Measurements from ENCODE around the gene ASB16.
A peak's percentile ranks its signal among the peaks of the same experiment; 100 is the strongest.

ASB16 gene

DNA sequence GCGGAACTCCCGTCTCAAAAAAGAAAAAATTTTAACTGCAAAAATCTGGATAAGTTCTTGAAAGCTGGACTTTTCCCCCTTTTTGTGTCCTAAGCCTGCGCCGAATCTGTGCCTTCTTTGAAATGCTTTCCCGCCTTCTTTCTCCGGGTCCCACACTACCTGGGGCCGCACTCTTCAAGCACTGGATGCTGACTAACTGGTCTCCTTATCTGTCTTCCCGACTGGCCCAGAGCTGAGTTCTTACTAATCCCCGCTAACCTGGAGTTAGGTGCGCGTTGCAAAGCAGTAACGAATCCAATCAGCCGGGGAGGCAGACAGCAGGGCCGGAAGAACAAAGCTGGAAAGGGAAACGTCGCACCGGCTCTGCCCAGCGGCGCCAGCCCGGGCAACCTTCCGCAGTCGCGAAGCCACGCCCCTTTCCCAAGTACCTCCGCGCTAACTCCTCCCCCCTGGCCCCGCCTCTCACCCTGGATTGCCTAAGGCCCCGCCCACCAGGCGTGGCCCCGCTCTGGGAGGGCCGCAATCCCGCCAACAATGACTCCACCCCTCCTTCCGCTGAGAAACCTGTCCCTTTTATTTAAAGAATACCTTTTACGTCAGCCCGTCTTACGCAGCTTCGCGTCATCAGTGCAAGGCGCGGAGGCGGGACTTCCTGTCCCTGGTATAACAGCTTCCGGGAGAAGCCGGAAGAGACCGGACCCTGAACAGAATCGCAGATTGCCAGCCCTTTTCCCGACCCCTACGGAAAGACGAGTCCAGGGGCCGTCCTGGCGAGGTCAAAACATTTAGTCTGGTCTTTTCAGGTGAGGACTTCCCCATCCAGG is 16.0 kb downstream of the ASB16 start, which contains the start of gene TMUB2:
Gene TMUB2 (plus strand): TSS at position 666 of the 824 bp plus-strand sequence. CDS start 737 bp downstream, outside the sequence.
- peak within 1 kb of the TSS; percentile 74 to 100 (median 98) for H3K27ac ChIP-seq
- H3K4me3 ChIP-seq: peak within 1 kb of the TSS; percentile 50 to 95 (median 79)

DNA sequence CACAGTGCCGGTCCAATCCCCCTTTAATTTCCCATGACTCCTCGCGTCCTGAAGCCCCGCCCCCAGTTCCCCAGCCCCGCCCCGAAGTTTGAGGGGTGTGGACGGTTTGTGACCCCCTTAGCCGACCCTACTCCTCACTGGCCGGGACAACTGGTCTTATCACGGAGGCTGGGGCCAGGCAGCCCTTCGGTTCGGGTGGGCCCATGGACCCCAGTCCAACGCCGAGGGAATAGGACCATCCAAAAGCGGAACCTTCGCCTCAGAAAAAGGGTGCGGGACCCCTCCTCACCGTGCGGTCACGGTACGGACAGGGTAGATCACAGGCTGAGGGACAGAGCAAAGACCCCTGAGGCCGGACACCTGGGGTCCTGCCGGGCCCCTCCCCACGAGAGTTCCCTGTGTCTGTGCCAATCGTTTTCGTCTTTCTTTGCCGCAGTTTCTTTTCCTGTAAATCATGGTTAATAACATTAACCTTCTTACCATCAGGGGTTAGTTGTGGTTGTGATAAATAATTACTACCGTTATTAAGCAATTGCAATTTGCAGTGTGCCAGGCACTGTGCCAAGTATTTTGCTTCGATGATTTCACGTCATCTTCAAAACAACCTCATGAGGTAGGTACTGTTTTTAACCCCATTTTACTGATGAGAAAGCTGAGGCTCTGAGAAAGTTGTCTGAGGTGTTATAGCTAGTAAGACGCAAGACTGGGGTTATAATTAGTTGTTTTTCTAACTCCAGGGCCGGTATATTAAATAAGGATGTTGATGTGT is 16.8 kb downstream of the ASB16 start:
- Histone ChIP-seq H3K4me3 (peak overlapping the region; percentile 50 to 95 (median 79)), H3K27ac (peak overlapping the region; percentile 74 to 100 (median 98))

DNA sequence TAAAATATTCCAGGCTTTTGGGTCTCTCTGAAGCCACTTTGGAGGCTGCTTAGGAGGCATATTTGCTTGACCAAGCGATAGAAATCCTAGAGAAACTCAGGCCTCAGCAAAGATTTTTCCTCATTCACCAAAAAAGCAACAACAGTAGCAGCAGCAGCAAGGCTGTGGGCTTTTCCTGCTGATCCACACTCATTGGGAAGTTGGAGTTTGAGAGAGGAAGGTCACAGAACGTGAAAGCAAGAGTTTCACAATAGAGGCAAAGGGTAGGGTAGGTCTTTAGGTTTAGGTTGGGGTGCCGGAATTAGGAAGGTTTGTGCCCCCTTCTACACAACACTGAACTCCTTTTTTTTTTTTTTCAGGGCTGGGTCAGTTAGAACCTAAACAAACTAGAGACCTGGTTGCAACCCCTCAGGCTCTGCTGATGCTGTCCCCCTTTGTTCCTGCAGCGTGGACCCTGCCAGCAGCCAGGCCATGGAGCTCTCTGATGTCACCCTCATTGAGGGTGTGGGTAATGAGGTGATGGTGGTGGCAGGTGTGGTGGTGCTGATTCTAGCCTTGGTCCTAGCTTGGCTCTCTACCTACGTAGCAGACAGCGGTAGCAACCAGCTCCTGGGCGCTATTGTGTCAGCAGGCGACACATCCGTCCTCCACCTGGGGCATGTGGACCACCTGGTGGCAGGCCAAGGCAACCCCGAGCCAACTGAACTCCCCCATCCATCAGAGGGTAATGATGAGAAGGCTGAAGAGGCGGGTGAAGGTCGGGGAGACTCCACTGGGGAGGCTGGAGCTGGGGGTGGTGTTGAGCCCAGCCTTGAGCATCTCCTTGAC is 18.3 kb downstream of the ASB16 start:
- Histone ChIP-seq H3K27ac (peak overlapping the region in 6 of 21 experiments; percentile 37 to 99 (median 98)), H3K4me3 (no peak overlapping the region)

DNA sequence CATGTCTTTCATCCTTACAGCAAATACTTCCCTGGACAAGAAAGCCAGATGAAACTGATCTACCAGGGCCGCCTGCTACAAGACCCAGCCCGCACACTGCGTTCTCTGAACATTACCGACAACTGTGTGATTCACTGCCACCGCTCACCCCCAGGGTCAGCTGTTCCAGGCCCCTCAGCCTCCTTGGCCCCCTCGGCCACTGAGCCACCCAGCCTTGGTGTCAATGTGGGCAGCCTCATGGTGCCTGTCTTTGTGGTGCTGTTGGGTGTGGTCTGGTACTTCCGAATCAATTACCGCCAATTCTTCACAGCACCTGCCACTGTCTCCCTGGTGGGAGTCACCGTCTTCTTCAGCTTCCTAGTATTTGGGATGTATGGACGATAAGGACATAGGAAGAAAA is 20.0 kb downstream of the ASB16 start:
- H3K4me3 ChIP-seq: no peak overlapping the region
- H3K27ac ChIP-seq: no peak overlapping the region

DNA sequence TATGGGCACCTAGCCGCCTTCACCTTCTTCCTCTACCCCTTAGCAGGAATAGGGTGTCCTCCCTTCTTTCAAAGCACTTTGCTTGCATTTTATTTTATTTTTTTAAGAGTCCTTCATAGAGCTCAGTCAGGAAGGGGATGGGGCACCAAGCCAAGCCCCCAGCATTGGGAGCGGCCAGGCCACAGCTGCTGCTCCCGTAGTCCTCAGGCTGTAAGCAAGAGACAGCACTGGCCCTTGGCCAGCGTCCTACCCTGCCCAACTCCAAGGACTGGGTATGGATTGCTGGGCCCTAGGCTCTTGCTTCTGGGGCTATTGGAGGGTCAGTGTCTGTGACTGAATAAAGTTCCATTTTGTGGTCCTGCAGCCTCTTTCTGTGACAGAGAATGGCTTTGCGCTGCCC is 20.9 kb downstream of the ASB16 start:
- Histone ChIP-seq H3K4me3 (no peak overlapping the region), H3K27ac (peak overlapping the region in 3 of 21 experiments; percentile 13 to 60 (median 20))

DNA sequence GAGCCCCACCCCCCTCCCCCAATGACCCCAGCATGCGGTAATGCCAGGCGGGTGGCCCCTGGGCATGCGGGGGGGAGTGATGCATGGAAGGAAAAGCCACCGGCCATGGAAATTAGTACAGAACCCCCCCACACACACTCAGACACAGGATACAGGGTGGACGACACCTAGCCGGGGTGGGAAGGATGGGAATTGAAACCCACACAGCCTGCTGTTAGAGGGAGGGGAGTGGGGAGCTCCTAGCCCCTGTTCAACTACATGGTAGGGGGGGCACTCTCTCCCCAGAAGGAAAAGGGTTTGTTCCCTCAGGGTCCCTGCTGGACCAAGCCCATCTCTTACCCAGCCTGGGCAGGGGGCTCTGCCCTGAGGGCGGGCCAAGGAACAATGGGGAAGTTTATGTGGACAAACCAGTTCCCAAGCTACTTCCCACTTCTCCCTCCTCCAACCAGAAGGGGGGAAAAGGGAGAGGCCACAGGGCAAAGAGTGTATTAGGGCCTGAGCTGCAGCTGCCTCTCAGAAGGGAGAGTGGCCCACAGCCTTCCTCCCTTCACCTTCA is 21.5 kb downstream of the ASB16 start:
- Histone ChIP-seq H3K4me3 (no peak overlapping the region), H3K27ac (peak overlapping the region in 12 of 21 experiments; percentile 4 to 61 (median 29))

DNA sequence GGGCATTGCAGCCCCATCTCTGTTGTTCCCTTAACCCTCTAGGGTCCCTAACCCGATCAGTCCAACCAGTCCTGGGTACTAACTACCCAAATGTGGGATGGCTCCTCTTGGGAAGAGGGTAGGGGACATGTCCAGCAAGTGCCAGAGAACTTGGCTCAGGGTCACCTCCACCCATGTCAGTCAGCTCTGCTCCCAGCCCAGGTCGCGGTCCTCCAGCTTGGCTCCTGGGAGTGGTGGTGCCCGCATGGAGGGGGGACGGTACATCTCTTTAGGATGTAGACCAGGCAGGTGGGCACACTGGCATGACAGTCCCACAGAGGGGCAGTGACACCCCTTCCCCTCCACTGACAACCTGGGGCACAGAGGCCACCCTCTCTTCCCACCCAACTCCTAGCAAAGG is 22.2 kb downstream of the ASB16 start:
- Histone ChIP-seq H3K27ac (peak overlapping the region in 14 of 21 experiments; percentile 4 to 66 (median 26)), H3K4me3 (no peak overlapping the region)

DNA sequence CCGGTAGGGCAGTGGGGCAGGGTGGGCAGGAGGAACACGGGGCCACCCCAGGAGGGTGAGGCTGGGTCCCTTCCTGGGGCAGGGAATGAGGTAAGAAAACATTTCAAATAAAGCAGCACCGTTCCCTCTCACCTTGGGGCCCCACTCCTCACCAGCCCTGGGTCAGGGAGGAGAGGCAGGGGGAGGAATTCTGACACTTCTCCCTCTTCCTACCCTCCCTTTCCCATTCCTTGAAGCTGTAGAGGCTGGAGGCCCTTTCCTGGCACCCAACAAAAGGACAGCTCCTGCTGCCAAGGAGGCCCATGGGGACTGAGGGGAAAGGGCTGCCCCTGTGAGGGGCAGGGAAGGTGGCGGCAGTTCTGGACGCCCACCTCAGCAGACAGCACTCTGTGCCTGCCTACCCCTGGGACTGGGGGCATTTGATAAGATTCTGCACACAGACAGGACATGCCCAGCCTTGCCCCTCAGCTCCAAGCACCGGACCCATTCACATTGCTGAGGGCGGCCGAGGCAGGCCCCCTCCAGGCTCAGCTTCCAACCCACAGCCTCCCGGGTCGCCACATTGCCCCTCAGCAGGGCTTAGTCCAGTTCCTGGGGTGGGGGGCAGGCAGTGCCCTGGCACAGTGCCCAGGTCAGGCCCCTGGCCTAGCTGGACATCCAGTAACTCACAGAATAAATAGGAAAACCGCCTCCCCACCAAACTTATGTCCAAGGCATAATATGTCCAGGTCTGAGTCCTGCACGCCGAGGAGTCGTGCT is 23.0 kb downstream of the ASB16 start:
- H3K27ac ChIP-seq: peak overlapping the region in 12 of 21 experiments; percentile 5 to 66 (median 34)
- H3K4me3 ChIP-seq: no peak overlapping the region

DNA sequence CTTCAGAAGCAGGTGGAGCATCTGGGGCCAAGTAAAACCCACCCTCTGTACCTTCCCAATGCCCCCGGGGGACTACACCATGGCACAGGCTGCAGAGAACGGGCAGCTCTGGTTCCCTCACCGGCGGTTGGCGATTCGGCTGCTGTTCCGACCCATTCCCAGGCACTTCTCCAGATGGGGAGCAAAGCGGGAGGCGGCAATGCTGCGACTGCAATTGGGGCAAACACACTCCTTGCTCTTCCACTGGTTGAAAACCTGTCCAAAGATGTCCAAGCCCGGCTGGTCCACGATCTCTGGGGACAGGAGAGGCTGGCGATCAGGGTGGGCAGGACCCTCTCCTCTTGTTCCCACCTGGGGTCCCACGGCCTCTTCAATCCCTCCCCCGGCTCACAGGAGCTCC is 26.6 kb downstream of the ASB16 start:
- H3K27ac ChIP-seq: peak overlapping the region in 8 of 21 experiments; percentile 2 to 100 (median 98)
- H3K4me3 ChIP-seq: no peak overlapping the region

DNA sequence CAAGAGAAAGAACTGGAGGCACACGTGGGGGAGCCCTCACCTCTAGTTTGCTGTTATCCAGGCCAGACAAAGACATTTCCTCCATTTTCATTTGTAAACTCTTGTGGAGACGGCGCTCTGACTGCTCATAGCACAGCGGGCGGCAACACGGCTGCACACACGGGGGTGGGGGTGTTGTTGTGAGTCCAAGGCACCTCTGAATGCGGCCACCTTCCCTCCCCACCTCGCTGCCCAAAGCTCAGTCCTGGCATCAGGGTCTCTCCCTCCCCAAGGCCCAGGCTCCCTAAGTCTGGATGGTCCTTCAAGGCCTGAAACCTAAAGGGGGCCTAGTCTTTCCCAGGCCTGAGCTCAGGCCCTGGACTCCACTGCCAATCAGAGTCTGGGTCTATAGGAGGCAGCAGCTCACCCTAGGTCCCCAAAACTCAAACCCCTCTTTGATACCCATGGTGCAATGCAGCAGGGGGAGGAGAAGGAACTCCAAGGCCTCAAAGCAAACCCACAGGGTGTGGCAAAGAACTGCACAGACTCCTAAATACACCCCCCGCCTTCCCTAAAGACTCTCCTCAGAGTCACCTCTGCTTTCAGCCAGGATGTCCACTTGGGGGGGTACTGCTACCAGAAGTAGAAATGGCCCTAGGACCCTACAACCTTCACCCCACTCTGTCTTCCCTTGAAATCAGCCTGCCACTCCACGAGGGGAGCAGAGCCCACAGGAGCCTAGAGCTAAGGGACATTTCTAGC is 27.6 kb downstream of the ASB16 start:
- Histone ChIP-seq H3K27ac (peak overlapping the region; percentile 92 to 100 (median 98)), H3K4me3 (peak overlapping the region; percentile 64 to 97 (median 86))

DNA sequence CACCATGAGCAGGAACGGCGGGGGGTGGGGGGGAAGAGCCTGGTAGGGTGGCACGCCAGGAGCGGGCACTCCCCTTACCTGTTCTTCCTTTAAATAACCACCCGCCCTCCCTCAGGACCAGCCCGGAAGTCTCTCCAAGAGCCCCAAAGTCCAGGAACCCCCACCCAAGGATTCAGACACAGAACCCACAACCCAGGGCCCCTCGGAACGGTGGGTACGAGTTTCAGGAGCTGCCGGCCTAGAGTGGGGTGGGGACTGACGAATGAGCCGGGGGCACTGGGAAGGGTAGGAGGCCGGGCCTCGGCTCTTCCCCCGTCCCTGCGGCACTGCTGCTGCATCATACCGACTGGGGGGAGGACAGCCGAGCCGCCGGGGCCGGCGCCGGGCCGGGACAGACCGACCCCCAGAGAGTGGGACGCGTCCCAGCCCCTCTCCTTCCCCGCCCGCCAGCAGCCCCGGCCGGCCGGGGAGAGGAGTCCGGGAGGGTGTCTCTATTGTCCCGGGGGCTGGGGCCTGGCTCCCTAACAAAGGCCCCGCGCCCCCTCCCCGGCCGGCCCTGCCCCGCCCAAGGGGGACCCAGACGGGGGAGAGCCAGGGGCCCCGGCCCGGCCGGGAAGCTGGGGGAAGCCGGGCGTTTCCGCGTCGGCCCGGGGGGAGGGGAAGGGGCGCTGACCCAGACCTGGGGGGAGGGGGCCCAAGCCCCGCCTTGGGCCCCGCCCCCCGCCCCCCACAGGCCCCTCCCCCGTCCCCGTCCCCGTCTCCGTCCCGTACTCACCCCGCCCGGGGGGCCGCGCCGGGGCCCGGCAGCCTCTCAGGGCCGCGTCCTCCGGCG is 28.4 kb downstream of the ASB16 start:
- peak overlapping the region; percentile 64 to 97 (median 86) for H3K4me3 ChIP-seq
- peak overlapping the region; percentile 92 to 100 (median 98) for H3K27ac ChIP-seq

DNA sequence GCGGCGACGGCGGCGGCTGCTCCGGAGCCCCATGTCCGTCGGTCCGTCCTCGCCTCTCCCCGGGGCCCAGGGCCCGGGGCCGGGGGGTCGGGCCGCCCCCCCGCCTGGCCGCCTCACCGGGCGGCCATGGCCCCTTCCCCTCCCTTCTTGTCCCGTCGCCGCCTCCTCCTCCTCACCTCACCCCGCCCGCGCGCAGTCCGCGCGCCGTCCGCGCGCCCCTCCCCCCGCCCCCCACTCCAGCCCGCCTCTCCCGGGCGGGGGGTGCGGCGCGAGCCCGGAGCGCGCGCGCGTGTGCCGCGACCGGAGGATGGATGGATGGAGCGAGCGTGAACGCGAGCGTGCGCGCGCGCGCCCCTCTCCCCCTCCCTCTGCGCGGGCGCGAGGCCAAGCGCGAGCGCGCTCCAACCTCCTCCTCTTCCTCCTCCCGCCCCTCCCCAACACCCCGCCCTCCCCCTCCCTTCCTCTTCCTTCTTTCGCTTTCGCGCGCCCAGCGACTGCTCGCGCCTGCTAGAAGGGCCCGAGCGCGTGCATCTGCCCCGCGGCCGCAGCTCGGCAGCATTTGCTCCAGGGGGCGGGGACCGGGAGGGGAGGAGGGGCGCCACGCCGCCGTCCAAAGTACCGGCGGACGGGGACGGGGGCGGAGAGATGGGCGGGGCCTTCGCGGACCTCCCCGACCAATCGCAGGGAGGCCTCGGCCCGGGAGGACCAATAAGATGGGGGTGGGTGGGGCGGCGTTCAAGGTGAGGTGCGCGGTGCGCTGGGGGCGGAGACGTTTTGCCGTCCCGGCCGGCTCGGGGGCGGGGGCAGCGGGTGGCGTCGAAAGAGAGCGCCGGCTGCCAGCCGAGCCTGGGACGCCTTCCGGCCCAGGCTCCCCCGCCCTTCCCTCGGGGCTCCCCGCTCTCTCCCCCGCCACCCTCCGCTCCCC is 29.3 kb downstream of the ASB16 start, which contains the start of gene ATXN7L3:
Gene ATXN7L3 (minus strand): TSS at position 332 of the 925 bp plus-strand sequence. CDS start 1,814 bp downstream, outside the sequence.
- peak within 1 kb of the TSS; percentile 92 to 100 (median 98) for H3K27ac ChIP-seq
- peak within 1 kb of the TSS; percentile 64 to 97 (median 86) for H3K4me3 ChIP-seq

DNA sequence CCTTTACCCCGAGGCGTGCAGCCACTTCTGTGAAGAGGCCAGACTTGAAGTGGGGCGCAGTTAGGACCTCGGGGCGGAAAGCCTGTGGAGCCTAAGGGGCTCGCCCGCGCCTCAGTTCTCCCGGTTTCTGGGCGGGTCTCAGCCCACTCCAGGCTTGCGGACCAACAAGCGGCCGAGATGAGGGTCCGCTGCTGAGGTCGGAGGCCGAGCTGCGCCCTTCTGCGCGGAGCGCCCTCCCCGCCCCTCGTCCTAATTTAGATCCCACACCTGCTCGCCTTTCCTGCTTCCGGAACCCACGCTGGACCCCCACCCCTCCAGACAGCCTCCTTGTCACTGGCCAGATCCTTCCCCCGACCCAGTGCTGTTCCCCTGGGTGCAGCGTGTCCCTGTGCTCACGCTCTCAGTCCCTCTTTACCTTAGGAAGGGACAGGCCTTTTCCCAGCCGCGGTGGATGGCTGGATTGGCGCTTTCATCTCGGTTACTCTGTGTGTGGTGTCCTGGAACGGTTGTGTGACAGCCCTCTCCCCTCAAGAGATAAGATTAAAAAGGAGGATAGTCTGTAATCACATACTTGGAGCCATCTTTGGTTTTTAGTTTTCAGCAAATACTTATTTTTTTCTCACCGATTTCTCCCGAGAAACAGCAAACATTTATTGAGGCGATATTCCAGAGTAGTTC is 30.1 kb downstream of the ASB16 start:
- H3K27ac ChIP-seq: peak overlapping the region; percentile 90 to 100 (median 98)
- peak overlapping the region; percentile 64 to 97 (median 86) for H3K4me3 ChIP-seq

DNA sequence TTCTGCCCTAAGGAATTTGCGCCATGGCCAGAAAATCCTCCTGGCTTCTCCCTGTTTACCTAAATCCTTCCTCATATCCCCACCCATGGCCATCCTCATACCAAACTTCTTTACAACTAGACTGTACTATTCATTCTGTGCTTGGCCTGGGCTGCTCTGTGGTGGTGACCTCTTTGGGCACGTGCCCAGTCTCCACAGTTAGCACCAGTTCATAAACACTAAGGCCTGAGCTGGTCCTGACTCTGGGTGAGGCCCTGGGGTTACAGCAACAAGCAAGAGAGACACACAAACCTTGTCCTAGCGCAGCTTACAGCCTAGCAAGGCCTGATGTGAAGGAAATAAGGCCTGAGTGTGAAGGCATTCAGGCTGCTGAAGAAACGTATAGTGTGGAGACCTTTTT is 32.3 kb downstream of the ASB16 start:
- peak overlapping the region in 7 of 21 experiments; percentile 17 to 65 (median 26) for H3K27ac ChIP-seq
- no peak overlapping the region for H3K4me3 ChIP-seq
